Stimulated activated CD8-positive, alpha-beta memory T cell treated with anti-CD3 and anti-CD28 coated beads, Interleukin-15, amount 100 ng/mL, for 4 hours (primary cell): ENCODE data around the gene CHD3.
A peak's percentile ranks its signal among the peaks of the same experiment; 100 is the strongest.

ENCODE experiments used
- DNase-seq, 2 donors: peaks; one replicate each; pipeline ENCODE4 v3.0.0-alpha.2; 2020; ENCODE audit warnings: low read depth in 2 of 2

Gene CHD3

GRCh38 chr17:7888184-7888920 lies at the start of gene CHD3:
Gene CHD3 (plus strand): TSS chr17:7888789. CDS start chr17:7889001, 212 bp downstream.
- DNase-seq: no peak

- no peak for DNase-seq
These were observed 49.3 kb upstream of the CHD3 start for GRCh38 chr17:7839190-7839875.

- no peak for DNase-seq
These were observed 48.7 kb upstream of the CHD3 start for GRCh38 chr17:7839876-7840261.

GRCh38 chr17:7840441-7840840 lies 48.1 kb upstream of the CHD3 start:
- DNase-seq: no peak

- DNase-seq: no peak
These were observed 47.7 kb upstream of the CHD3 start for GRCh38 chr17:7840875-7841274.

- DNase-seq: peak; percentile 94 to 96
These were observed 47.1 kb upstream of the CHD3 start for GRCh38 chr17:7841396-7841914.

GRCh38 chr17:7841915-7842379 lies 46.6 kb upstream of the CHD3 start:
- peak; percentile 81 for DNase-seq

- DNase-seq: peak; percentile 98
These were observed 46.0 kb upstream of the CHD3 start for GRCh38 chr17:7842380-7843256.

- DNase-seq: no peak
These were observed 45.4 kb upstream of the CHD3 start for GRCh38 chr17:7843257-7843535.

- peak; percentile 89 to 92 for DNase-seq
These were observed 44.9 kb upstream of the CHD3 start for GRCh38 chr17:7843536-7844291.

- peak; percentile 72 to 73 for DNase-seq
These were observed 44.1 kb upstream of the CHD3 start for GRCh38 chr17:7844292-7845154.

GRCh38 chr17:7845359-7846062 lies 43.1 kb upstream of the CHD3 start:
- no peak for DNase-seq

- DNase-seq: no peak
These were observed 42.4 kb upstream of the CHD3 start for GRCh38 chr17:7846063-7846735.

GRCh38 chr17:7846765-7847661 lies 41.6 kb upstream of the CHD3 start:
- no peak for DNase-seq

- no peak for DNase-seq
These were observed 40.4 kb upstream of the CHD3 start for GRCh38 chr17:7848131-7848579.

- no peak for DNase-seq
These were observed 39.9 kb upstream of the CHD3 start for GRCh38 chr17:7848739-7849129.

GRCh38 chr17:7849130-7849750 lies 39.3 kb upstream of the CHD3 start:
- no peak for DNase-seq
